IPS-20b (cell line): ENCODE data around the gene SPDYE16.
"Not testable (repeated sequence)": the region's sequence is repeated elsewhere in the genome, so short reads cannot be mapped to it uniquely, and the experiment has no call there.

Source experiments
- H3K27ac ChIP-seq: one replicate; pipeline ENCODE4 v1.5.1; 2013; ENCODE audit warnings: low read length
- H3K27me3 ChIP-seq: 2 replicates; pipeline ENCODE4 v1.6.1; 2013; ENCODE audit warnings: mild to moderate bottlenecking, low read length, inconsistent platforms; ENCODE audit not compliant: insufficient read depth
- H3K36me3 ChIP-seq: 2 replicates; pipeline ENCODE4 v1.6.1; 2013; ENCODE audit warnings: low read depth, mild to moderate bottlenecking, inconsistent platforms, low read length, moderate library complexity; ENCODE audit not compliant: insufficient read depth
- H3K4me1 ChIP-seq: 2 replicates; pipeline ENCODE4 v1.6.1; 2013; ENCODE audit warnings: mild to moderate bottlenecking, control low read depth, inconsistent platforms, low read length, moderate library complexity; ENCODE audit not compliant: insufficient read depth
- H3K4me3 ChIP-seq: 2 replicates; pipeline ENCODE4 v1.5.1; 2013; ENCODE audit warnings: mild to moderate bottlenecking, low read length, inconsistent platforms
- H3K9ac ChIP-seq: 2 replicates; pipeline ENCODE4 v1.6.1; 2013; ENCODE audit warnings: low read depth, mild to moderate bottlenecking, inconsistent platforms, low read length, moderate library complexity
- H3K9me3 ChIP-seq: 2 replicates; pipeline ENCODE4 v1.6.1; 2013; ENCODE audit warnings: mild to moderate bottlenecking, low read depth, low read length, inconsistent platforms; ENCODE audit not compliant: insufficient read depth

The SPDYE16 gene

DNA sequence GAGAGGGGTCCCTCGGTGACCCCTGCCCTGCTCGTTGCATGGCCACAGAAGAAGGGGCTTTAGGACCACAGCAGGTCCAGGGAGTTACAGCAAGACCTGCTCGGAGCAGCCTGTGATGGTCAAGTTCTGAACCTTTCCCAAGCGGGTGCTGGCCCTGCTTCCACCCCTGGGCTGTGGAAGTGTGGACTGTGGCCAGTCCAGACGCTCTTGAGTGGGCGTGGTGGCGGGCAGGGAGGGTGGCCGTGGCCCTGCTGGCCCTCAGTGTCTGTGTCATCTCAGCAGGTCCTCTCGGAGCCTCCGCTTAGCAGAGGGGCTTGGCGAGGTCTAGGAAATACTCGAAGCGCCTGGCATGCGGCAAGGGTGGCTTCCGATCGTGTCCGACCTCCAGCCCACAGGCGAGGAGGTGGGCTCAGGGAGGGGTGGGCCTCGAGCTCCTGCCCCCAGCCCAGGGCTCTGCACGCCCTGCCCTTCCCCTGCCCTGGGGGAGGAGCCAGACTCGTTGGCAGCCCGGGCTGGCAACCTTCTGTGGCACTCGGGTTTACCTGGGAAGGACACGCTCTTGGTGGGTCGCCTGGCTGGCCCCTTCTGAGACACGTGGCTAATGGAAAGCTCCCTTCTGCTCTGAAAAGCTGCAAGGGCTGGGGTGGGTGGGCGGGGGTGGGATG lies 45.0 kb downstream of the SPDYE16 start:
- H3K9ac ChIP-seq, H3K9me3 ChIP-seq, H3K27ac ChIP-seq, H3K4me3 ChIP-seq, H3K27me3 ChIP-seq, H3K36me3 ChIP-seq, H3K4me1 ChIP-seq: not testable (repeated sequence)

DNA sequence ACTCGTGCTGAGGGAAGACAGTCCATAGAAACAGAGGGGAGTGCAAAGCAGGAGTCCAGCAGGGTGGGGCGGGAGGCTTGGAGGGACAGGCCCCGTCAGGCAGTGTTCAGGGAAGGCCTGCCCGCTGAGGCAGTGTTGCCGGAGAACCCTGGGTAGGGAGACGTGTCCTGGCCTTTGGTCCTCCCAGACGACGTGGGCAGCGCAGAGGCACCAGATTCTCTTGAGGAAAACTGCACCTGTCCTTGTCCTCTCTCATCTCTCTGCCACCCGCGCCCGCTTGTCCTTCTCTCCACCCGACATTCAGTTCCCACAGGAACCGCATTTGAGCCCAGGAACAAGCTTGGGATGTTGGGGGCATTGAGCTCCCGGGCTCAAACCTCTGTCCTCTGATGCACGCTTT lies 47.4 kb downstream of the SPDYE16 start:
- H3K4me1 ChIP-seq, H3K9ac ChIP-seq, H3K36me3 ChIP-seq, H3K4me3 ChIP-seq, H3K9me3 ChIP-seq, H3K27ac ChIP-seq, H3K27me3 ChIP-seq: not testable (repeated sequence)

DNA sequence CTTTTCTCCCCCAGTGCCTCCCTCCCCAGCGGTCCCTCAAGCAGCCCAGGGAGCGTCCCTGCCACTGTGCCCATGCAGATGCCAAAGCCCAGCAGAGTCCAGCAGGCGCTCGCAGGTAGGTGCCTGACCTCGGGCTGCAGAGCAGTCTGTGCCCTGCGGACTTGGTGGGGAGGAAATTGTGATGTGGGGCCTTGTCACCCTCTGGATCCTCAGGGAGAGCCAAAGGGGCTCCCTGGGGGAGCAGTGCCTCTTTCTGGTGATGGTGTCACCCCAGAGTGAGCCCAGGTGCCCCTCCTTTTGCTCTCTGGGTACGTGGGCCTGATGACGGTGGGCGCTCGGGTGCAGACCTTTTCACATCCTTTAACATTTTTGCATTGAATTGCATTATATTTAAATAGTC lies 51.0 kb downstream of the SPDYE16 start:
- not testable (repeated sequence) for H3K36me3 ChIP-seq, H3K9ac ChIP-seq, H3K27ac ChIP-seq, H3K4me3 ChIP-seq, H3K4me1 ChIP-seq, H3K9me3 ChIP-seq, H3K27me3 ChIP-seq

DNA sequence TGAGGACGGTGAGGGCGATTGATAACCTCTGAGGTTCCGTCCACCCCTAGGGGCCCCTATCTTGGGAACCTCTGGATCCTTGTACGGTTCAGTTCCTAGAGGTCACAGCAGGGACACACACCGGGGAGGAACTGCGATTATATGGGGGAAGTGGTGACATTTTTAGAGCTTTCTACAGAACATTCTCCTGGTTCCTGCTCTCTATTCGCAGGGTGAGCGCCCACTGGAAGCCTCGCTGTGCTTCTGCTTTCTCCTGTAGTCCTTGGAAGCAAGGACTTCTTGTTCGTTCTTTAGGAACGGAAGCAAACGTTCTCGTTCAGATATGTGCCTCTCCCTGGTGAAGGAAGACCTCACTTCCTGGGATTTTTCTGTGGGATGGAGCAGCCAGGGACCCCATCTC lies 55.1 kb downstream of the SPDYE16 start:
- not testable (repeated sequence) for H3K4me3 ChIP-seq, H3K9me3 ChIP-seq, H3K9ac ChIP-seq, H3K27ac ChIP-seq, H3K4me1 ChIP-seq, H3K36me3 ChIP-seq, H3K27me3 ChIP-seq

DNA sequence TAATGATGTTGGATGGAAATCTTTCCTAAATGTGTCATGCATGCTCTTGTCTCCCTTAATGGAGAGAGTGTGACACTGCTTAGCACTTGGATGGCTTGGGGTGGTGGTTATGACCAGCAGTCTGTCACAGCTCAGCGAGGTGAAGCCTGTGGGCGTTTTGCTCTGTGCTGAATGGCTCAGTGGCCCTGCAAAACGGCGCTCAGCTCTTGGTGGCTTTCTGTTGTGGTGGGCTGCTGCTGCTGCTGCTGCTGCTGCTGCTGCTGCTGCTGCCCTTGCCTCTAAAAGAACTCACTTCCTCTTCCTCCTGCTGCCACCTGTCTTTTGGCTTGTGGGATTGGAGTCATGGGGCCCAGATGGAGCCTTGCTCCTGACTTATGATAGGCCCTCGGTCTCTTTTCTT lies 56.5 kb downstream of the SPDYE16 start:
- not testable (repeated sequence) for H3K4me1 ChIP-seq, H3K27me3 ChIP-seq, H3K27ac ChIP-seq, H3K9ac ChIP-seq, H3K9me3 ChIP-seq, H3K36me3 ChIP-seq, H3K4me3 ChIP-seq

DNA sequence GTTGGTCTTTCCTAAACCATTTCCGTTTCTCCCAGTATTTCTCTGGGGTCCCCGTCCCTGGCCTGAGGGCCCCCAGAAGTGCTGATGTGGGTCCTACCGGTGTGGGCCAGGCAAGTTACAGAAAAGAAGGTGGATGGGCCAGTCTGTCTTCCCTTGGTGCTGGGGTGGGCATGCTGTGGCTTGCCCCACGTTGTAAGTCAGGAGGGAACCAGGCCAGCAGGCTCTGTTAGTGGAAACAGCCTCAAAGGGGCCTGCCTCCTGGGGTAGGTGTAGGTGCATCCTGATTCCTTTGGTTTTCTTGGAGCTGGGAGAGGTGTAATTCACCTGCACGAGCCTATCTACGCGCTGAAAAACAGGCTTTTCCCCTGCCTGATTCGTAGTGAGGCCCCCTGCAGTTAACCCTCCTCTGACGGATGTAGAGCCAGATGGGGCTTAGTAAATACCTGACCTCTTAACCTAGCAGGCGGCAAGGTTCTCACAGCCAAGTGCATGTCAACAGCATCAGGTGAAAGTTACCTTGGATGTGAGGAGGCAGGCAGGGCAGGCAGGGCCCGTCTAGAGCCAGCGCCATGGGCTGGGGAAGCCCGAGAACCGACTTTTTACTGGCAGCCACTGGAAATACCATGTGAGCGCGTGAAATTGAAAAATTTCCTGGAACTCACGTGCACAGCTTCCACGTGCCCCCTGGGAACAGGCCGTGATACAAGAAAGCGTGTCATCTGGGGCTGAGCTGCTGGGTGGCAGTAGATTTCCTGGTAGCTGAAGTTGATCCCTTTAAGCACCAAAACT lies 57.1 kb downstream of the SPDYE16 start:
- H3K4me1 ChIP-seq, H3K9me3 ChIP-seq, H3K27me3 ChIP-seq, H3K27ac ChIP-seq, H3K4me3 ChIP-seq, H3K36me3 ChIP-seq, H3K9ac ChIP-seq: not testable (repeated sequence)

DNA sequence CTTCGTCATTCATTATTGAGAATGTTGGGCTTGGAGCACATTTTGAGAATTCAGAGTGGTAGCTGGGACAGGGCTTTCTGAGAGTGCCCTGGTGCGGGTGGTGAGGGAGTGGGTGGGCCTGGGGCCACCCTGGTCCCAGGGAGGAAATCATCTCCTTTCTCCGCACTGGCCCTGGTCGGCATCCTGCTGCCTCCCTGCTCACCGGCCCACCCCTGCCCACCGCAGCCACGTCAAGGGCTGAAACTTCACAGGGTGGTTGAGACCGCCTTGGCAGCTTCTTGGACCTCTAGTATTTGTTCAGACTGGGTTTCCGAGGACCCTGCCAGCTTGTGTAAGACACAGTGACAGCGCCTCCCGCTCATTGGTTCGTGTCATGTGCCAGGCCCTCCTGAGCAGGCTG lies 58.6 kb downstream of the SPDYE16 start:
- H3K36me3 ChIP-seq, H3K9me3 ChIP-seq, H3K9ac ChIP-seq, H3K4me3 ChIP-seq, H3K4me1 ChIP-seq, H3K27me3 ChIP-seq, H3K27ac ChIP-seq: not testable (repeated sequence)

DNA sequence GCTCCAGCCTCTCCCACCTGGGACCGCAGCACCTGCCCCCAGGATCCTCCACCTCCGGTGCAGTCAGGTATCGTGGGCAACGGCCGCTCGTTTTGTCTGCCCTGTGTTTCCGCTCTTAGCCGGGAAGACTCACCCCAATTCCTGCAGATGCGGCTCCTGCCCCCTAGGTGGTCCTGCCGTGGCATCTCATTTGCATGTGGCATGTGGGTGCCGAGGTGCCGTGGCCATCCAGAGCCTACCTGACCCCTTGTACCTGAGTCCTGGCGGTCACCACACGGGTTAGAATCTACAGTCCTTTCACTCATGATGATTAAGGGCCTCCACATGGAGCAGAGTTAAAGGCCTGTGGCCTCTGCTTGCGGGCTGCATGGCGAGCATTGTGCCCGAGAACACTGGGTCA lies 60.0 kb downstream of the SPDYE16 start:
- not testable (repeated sequence) for H3K36me3 ChIP-seq, H3K27me3 ChIP-seq, H3K4me3 ChIP-seq, H3K9ac ChIP-seq, H3K9me3 ChIP-seq, H3K4me1 ChIP-seq, H3K27ac ChIP-seq

DNA sequence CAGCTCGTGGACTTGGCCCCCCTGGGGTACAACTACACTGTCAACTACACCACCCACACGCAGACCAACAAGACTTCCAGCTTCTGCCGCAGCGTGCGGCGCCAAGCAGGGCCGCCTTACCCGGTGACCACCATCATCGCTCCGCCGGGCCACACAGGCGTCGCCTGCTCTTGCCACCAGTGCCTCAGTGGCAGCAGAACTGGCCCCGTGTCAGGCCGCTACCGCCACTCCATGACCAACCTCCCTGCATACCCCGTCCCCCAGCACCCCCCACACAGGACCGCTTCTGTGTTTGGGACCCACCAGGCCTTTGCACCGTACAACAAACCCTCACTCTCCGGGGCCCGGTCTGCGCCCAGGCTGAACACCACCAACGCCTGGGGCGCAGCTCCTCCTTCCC lies 60.4 kb downstream of the SPDYE16 start:
- H3K27ac ChIP-seq, H3K4me1 ChIP-seq: not testable (repeated sequence)

More for the DNA sequence above, 60.4 kb downstream of the SPDYE16 start:
- not testable (repeated sequence) for H3K9me3 ChIP-seq, H3K4me3 ChIP-seq, H3K9ac ChIP-seq, H3K27me3 ChIP-seq, H3K36me3 ChIP-seq
